H1 (cell line): ENCODE results near the gene GREM2. TPM values are rescaled to one million over a fixed set of nuclear protein-coding genes. Genes with fewer than 3 reads are reported as not detected.

Experiments used
- CTCF ChIA-PET: fragments of 300-600 bp; sonication (Branson Sonifier 250); formaldehyde crosslinking; loops from one replicate; lab custom pipeline; 2021; ENCODE audit not compliant: partially characterized antibody; lab: Charles Lee
- POLR2A ChIA-PET: fragments of 300-600 bp; sonication (Branson Sonifier 250); formaldehyde crosslinking; loops from one replicate; lab custom pipeline; 2021; ENCODE audit warnings: inconsistent platforms; ENCODE audit not compliant: partially characterized antibody; lab: Charles Lee
- DNase-seq, 2 experiments: peaks; one replicate each; pipeline versions ENCODE4 v3.0.0 to v3.0.0-alpha.2; 2010 to 2022; ENCODE audit warnings: low spot score in 2 of 2, low read depth in 1 of 2, mixed read lengths in 1 of 2
- FAIRE-seq: peaks from 2 replicates; lab custom pipeline; 2011; peaks lifted over from hg19 to GRCh38; lab: Jason Lieb, UNC
- H2AFZ ChIP-seq: 2 replicates; pipeline ENCODE4 v1.8.1; 2012; ENCODE audit warnings: low read length, inconsistent platforms
- H2AK5ac ChIP-seq: 2 replicates; pipeline ENCODE4 v1.6.1; 2013; ENCODE audit warnings: low read depth, low read length
- H2BK120ac ChIP-seq: replicated peaks from 2 replicates; pipeline ENCODE3; 2013; ENCODE audit warnings: low read depth, low read length, inconsistent platforms
- H2BK12ac ChIP-seq: 2 replicates; pipeline ENCODE4 v1.6.1; 2013; ENCODE audit warnings: low read depth, low read length
- H2BK15ac ChIP-seq: 2 replicates; pipeline ENCODE4 v1.6.1; 2013; ENCODE audit warnings: low read length
- H2BK20ac ChIP-seq: 2 replicates; pipeline ENCODE4 v1.6.1; 2013; ENCODE audit warnings: low read length
- H2BK5ac ChIP-seq: 2 replicates; pipeline ENCODE4 v1.6.1; 2013; ENCODE audit warnings: low read depth, low read length
- H3K14ac ChIP-seq: 2 replicates; pipeline ENCODE4 v1.6.1; 2013; ENCODE audit warnings: inconsistent platforms; ENCODE audit not compliant: insufficient read length
- H3K18ac ChIP-seq: 2 replicates; pipeline ENCODE4 v1.6.1; 2013; ENCODE audit warnings: low read length; ENCODE audit errors: extremely low read depth
- H3K23ac ChIP-seq: 2 replicates; pipeline ENCODE4 v1.6.1; 2013; ENCODE audit warnings: inconsistent platforms; ENCODE audit not compliant: insufficient read length
- H3K23me2 ChIP-seq: 2 replicates; pipeline ENCODE4 v1.6.1; 2013; ENCODE audit warnings: low read depth, low read length
- H3K27ac ChIP-seq: 2 replicates; pipeline ENCODE4 v1.6.1; 2011; ENCODE audit warnings: low read depth, low read length, inconsistent platforms
- H3K27me3 ChIP-seq, 4 experiments: replicated peaks in 1 of 4; 1 replicate in 1 of 4; 2 replicates in 3 of 4; pipeline versions ENCODE4 v1.6.1 to v1.8.1; 2011 to 2013; ENCODE audit warnings: low read length in 3 of 4, mild to moderate bottlenecking in 3 of 4, inconsistent platforms in 2 of 4, mixed read lengths in 2 of 4, moderate library complexity in 1 of 4; ENCODE audit not compliant: control insufficient read depth in 3 of 4, insufficient read depth in 3 of 4; ENCODE audit errors: extremely low read depth in 1 of 4
- H3K36me3 ChIP-seq, 4 experiments: 2 replicates each; pipeline versions ENCODE4 v1.6.1 to v1.8.1; 2011 to 2013; ENCODE audit warnings: mild to moderate bottlenecking in 4 of 4, low read length in 3 of 4, moderate library complexity in 2 of 4, control low read depth in 1 of 4, inconsistent platforms in 1 of 4; ENCODE audit not compliant: insufficient read depth in 4 of 4, control insufficient read depth in 2 of 4
- H3K4ac ChIP-seq: replicated peaks from 2 replicates; pipeline ENCODE3; 2013; ENCODE audit warnings: low read length, low read depth, mixed read lengths, inconsistent platforms; ENCODE audit not compliant: insufficient read length
- H3K4me1 ChIP-seq, 4 experiments: replicated peaks in 1 of 4; 1 replicate in 1 of 4; 2 replicates in 3 of 4; pipeline versions ENCODE4 v1.6.1 to v1.8.1; 2011 to 2013; ENCODE audit warnings: low read length in 3 of 4, inconsistent platforms in 2 of 4, mixed read lengths in 1 of 4; ENCODE audit not compliant: insufficient read depth in 4 of 4, control insufficient read depth in 3 of 4
- H3K4me2 ChIP-seq, 2 experiments: 2 replicates each; pipeline versions ENCODE4 v1.6.1 to v1.8.1; 2011 to 2013; ENCODE audit warnings: low read depth in 2 of 2, low read length in 2 of 2, control low read depth in 1 of 2, inconsistent platforms in 1 of 2, mild to moderate bottlenecking in 1 of 2; ENCODE audit not compliant: insufficient read depth in 1 of 2
- H3K4me3 ChIP-seq, 4 experiments: fragments of 200-600, 300-600 bp in 1 of 4; sonication (generic), shearing (Covaris generic), sonication (Bioruptor Twin) in 1 of 4; 2 replicates each; pipeline versions ENCODE4 v1.5.1 to v1.8.1; 2011 to 2016; ENCODE audit warnings: low read length in 4 of 4, low read depth in 3 of 4, control low read depth in 2 of 4, inconsistent platforms in 2 of 4, mild to moderate bottlenecking in 2 of 4, mixed read lengths in 1 of 4, moderate library complexity in 1 of 4; ENCODE audit not compliant: insufficient read depth in 2 of 4; ENCODE audit errors: extremely low read depth in 1 of 4
- H3K56ac ChIP-seq: replicated peaks from 2 replicates; pipeline ENCODE3; 2013; ENCODE audit warnings: low read depth, mild to moderate bottlenecking, mixed read lengths, low read length, inconsistent platforms; ENCODE audit not compliant: insufficient read length
- H3K79me1 ChIP-seq: 2 replicates; pipeline ENCODE4 v1.6.1; 2013; ENCODE audit warnings: low read depth, low read length, control low read depth
- H3K79me2 ChIP-seq, 2 experiments: 2 replicates each; pipeline versions ENCODE4 v1.6.1 to v1.8.1; 2012 to 2013; ENCODE audit warnings: low read length in 2 of 2, mild to moderate bottlenecking in 2 of 2, inconsistent platforms in 1 of 2; ENCODE audit not compliant: insufficient read depth in 2 of 2, control insufficient read depth in 1 of 2
- H3K9ac ChIP-seq, 4 experiments: replicated peaks in 1 of 4; 1 replicate in 1 of 4; 2 replicates in 3 of 4; pipeline versions ENCODE4 v1.6.1 to v1.8.1; 2011 to 2013; ENCODE audit warnings: low read depth in 3 of 4, low read length in 3 of 4, control low read depth in 2 of 4, mild to moderate bottlenecking in 2 of 4, moderate library complexity in 2 of 4, inconsistent platforms in 1 of 4; ENCODE audit errors: extremely low read depth in 1 of 4
- H3K9me3 ChIP-seq, 2 experiments: 2 replicates each; pipeline versions ENCODE4 v1.6.1 to v1.8.1; 2012 to 2013; ENCODE audit warnings: mild to moderate bottlenecking in 2 of 2, moderate library complexity in 2 of 2, control low read depth in 1 of 2, inconsistent platforms in 1 of 2, low read depth in 1 of 2, low read length in 1 of 2, mixed read lengths in 1 of 2; ENCODE audit not compliant: insufficient read depth in 2 of 2
- H4K20me1 ChIP-seq, 2 experiments: replicated peaks in 1 of 2; 2 replicates each; pipeline versions ENCODE3 to v1.8.1; 2011 to 2013; ENCODE audit warnings: inconsistent platforms in 2 of 2, low read length in 2 of 2, mild to moderate bottlenecking in 1 of 2; ENCODE audit not compliant: insufficient read depth in 2 of 2, control insufficient read depth in 1 of 2
- H4K5ac ChIP-seq: 2 replicates; pipeline ENCODE4 v1.6.1; 2013; ENCODE audit warnings: low read length, low read depth, mixed read lengths, inconsistent platforms; ENCODE audit not compliant: insufficient read length
- H4K8ac ChIP-seq: 2 replicates; pipeline ENCODE4 v1.8.0; 2013; ENCODE audit warnings: mild to moderate bottlenecking, moderate library complexity, low read length, inconsistent platforms; ENCODE audit not compliant: insufficient read depth; ENCODE audit errors: extremely low read depth
- H4K91ac ChIP-seq: replicated peaks from 2 replicates; pipeline ENCODE3; 2013; ENCODE audit warnings: low read length, mixed read lengths, inconsistent platforms; ENCODE audit not compliant: insufficient read length
- BACH1 ChIP-seq: IDR thresholded peaks from 2 replicates; pipeline ENCODE4 v1.6.1; 2012; ENCODE audit warnings: low read length, improper control_type of control experiment
- BCL11A ChIP-seq, 2 experiments: IDR thresholded peaks; one replicate each; pipeline ENCODE4 v1.6.1; 2011; ENCODE audit warnings: low read depth in 2 of 2, low read length in 2 of 2, mild to moderate bottlenecking in 2 of 2
- EP300 ChIP-seq, 2 experiments: IDR thresholded peaks; 1 replicate in 1 of 2; 2 replicates in 1 of 2; pipeline ENCODE4 v1.6.1; 2011 to 2012; ENCODE audit warnings: low read depth in 2 of 2, low read length in 2 of 2, mild to moderate bottlenecking in 2 of 2, borderline replicate concordance in 1 of 2, inconsistent platforms in 1 of 2, moderate library complexity in 1 of 2
- POLR2A ChIP-seq, 2 experiments: IDR thresholded peaks; 1 replicate in 1 of 2; 2 replicates in 1 of 2; pipeline ENCODE4 v1.6.1; 2011; ENCODE audit warnings: low read depth in 2 of 2, low read length in 2 of 2, mild to moderate bottlenecking in 2 of 2; ENCODE audit errors: control extremely low read depth in 1 of 2
- RBBP5 ChIP-seq: IDR thresholded peaks from 2 replicates; pipeline ENCODE4 v1.7.1; 2012; ENCODE audit warnings: low read depth, mild to moderate bottlenecking, inconsistent platforms, low read length, moderate library complexity, borderline replicate concordance
- SIRT6 ChIP-seq: IDR thresholded peaks from one replicate; pipeline ENCODE4 v1.7.1; 2012; ENCODE audit warnings: low read length, inconsistent platforms
- SP2 ChIP-seq: IDR thresholded peaks from 2 replicates; pipeline ENCODE4 v1.6.1; 2012; ENCODE audit warnings: mild to moderate bottlenecking, low read length, inconsistent platforms
- TBP ChIP-seq: IDR thresholded peaks from 2 replicates; pipeline ENCODE4 v1.6.1; 2011; ENCODE audit warnings: low read depth, low read length, improper control_type of control experiment
- TEAD4 ChIP-seq: IDR thresholded peaks from 2 replicates; pipeline ENCODE4 v1.6.1; 2012; ENCODE audit warnings: low read depth, low read length, inconsistent platforms, mixed read lengths
- WGBS, 2 experiments: shearing (Covaris generic) in 1 of 2; methylation state at CpG; one replicate each; pipeline versions ENCODE4 v1.1.6 to v1.1.7; 2013 to 2015; ENCODE audit warnings: low lambda C conversion rate in 2 of 2, mixed read lengths in 2 of 2, inconsistent platforms in 1 of 2, low coverage in 1 of 2, missing lambda C conversion rate in 1 of 2; ENCODE audit not compliant: insufficient replicate concordance in 2 of 2, insufficient coverage in 1 of 2, insufficient read length in 1 of 2; ENCODE audit errors: extremely low coverage in 1 of 2, missing lambda C conversion rate in 1 of 2; 5-methylcytosine and 5-hydroxymethylcytosine counted together
- polyA plus RNA-seq, 7 experiments: library from polyadenylated mRNA; depleted of rRNA in 3 of 7; stranded (reverse) in 5 of 7; unstranded in 2 of 7; fragments of >200 nt in 5 of 7; fragments of 200-250 nt in 2 of 7; gene quantifications; 1 replicate in 5 of 7; 2 replicates in 1 of 7; 4 replicates in 1 of 7; pipeline versions ENCODE4 v1.2.1 to v1.2.3, GENCODE V29; 2011 to 2013; ENCODE audit warnings: missing spikeins in 2 of 7, mixed read lengths in 2 of 7
- total RNA-seq: library from RNA; stranded (reverse); fragmentation: NEBNext Ultra II Directional; extraction: Animal tissue kit (Norgen Biotek cat#: 25700); gene quantifications from 2 replicates; pipeline ENCODE4 v1.2.1, GENCODE V29; 2021
- TF ChIP-seq, protein P1 (sequence below), 3 experiments: IDR thresholded peaks; 1 replicate in 2 of 3; 2 replicates in 1 of 3; pipeline versions ENCODE4 v1.5.1 to v1.6.1; 2011; ENCODE audit warnings: low read length in 3 of 3, mild to moderate bottlenecking in 3 of 3, inconsistent platforms in 2 of 3, low read depth in 1 of 3, moderate library complexity in 1 of 3; ENCODE audit not compliant: insufficient read depth in 1 of 3; ENCODE audit errors: control extremely low read depth in 1 of 3
- TF ChIP-seq, protein P2 (sequence below): IDR thresholded peaks from 2 replicates; pipeline ENCODE4 v1.6.1; 2012; ENCODE audit warnings: low read length, inconsistent platforms

The GREM2 gene
- total and polyA plus RNA-seq, 2 of the 8 experiments (the other 6 are each of a cell fraction or from before 2014, with no cell fraction given): 0.05 TPM; not detected in 1

DNA sequence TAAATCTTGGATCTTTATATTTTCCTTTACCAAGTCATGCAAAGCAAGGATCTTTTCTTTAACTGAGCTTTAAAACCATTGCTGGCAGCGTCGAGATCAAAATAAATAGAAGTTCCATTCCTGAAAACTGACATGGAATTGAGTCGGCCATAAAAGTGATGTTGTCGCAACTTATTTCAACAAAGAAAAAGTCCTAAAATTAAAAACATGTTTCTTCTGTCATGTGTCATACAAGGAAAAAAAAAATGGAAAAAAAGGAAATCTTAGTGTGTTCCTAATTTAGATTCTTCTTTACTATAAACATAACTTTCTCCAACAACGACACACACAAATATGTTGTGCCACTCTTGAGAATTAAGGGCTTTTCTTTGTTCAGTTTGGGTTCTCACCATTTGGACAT lies 34.9 kb downstream of the GREM2 start:
- no peak overlapping the region for H3K23ac ChIP-seq
- no peak overlapping the region for H2BK120ac ChIP-seq
- FAIRE-seq (no peak), DNase-seq (no peak)
- H3K56ac ChIP-seq: no peak overlapping the region
- no peak overlapping the region for H4K5ac ChIP-seq
- 96% methylated on average over 5 of the region's 5 CpGs; no CpG with 5 or more reads in 1 of the 2 experiments for WGBS, 2 experiments
- H3K4me3 ChIP-seq: no peak overlapping the region
- CTCF ChIA-PET: interaction anchor here (0.7 kb wide), 1 partner anchor 114 kb away, joined by 3 read pairs; no protein-coding TSS in a partner anchor
- no peak overlapping the region for H3K27ac ChIP-seq
- no peak overlapping the region for H2BK5ac ChIP-seq
- no peak overlapping the region for H3K18ac ChIP-seq
- H3K23me2 ChIP-seq: no peaks in the 10 kb centered on the region
- H2BK12ac ChIP-seq: no peak overlapping the region
- H4K20me1 ChIP-seq: no peaks in the 10 kb centered on the region
- no peak overlapping the region for H4K8ac ChIP-seq
- no peak overlapping the region for H2BK20ac ChIP-seq
- H3K14ac ChIP-seq: no peak overlapping the region
- no peaks in the 10 kb centered on the region for H3K36me3 ChIP-seq
- H4K91ac ChIP-seq: no peak overlapping the region
- H3K9ac ChIP-seq: no peak overlapping the region
- H2BK15ac ChIP-seq: no peak overlapping the region
- no peaks in the 10 kb centered on the region for H3K9me3 ChIP-seq
- POLR2A ChIA-PET: no interaction called here
- H3K4ac ChIP-seq: no peak overlapping the region
- no peak overlapping the region for H2AFZ ChIP-seq
- H2AK5ac ChIP-seq: no peak overlapping the region
- H3K79me2 ChIP-seq: no peaks in the 10 kb centered on the region
- no peaks in the 10 kb centered on the region for H3K27me3 ChIP-seq
- no peak overlapping the region for H3K4me2 ChIP-seq
- no peaks in the 10 kb centered on the region for H3K4me1 ChIP-seq
- H3K79me1 ChIP-seq: no peaks in the 10 kb centered on the region
- no peak for TF ChIP-seq SIRT6
- no peak for TF ChIP-seq TEAD4
- no peak for TF ChIP-seq RBBP5
- TF ChIP-seq BACH1: no peak
- no peak for TF ChIP-seq EP300 (IDR thresholded peaks at IDR 0.05; ENCODE audit: borderline replicate concordance in 1 of 2, low read depth in 2 of 2, low read length in 2 of 2)
- no peak for TF ChIP-seq BCL11A (IDR thresholded peaks at IDR 0.05; ENCODE audit: low read depth in 2 of 2, low read length in 2 of 2)
- TF ChIP-seq TBP: no peak
- TF ChIP-seq POLR2A (IDR thresholded peaks at IDR 0.05; ENCODE audit: control extremely low read depth in 1 of 2, low read depth in 2 of 2, low read length in 2 of 2): no peak
- TF ChIP-seq, protein P1, sequence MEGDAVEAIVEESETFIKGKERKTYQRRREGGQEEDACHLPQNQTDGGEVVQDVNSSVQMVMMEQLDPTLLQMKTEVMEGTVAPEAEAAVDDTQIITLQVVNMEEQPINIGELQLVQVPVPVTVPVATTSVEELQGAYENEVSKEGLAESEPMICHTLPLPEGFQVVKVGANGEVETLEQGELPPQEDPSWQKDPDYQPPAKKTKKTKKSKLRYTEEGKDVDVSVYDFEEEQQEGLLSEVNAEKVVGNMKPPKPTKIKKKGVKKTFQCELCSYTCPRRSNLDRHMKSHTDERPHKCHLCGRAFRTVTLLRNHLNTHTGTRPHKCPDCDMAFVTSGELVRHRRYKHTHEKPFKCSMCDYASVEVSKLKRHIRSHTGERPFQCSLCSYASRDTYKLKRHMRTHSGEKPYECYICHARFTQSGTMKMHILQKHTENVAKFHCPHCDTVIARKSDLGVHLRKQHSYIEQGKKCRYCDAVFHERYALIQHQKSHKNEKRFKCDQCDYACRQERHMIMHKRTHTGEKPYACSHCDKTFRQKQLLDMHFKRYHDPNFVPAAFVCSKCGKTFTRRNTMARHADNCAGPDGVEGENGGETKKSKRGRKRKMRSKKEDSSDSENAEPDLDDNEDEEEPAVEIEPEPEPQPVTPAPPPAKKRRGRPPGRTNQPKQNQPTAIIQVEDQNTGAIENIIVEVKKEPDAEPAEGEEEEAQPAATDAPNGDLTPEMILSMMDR (IDR thresholded peaks at IDR 0.05; ENCODE audit: control extremely low read depth in 1 of 3, insufficient read depth in 1 of 3, low read depth in 1 of 3, low read length in 3 of 3): no peak
- no peak for TF ChIP-seq SP2
- TF ChIP-seq, protein P2, sequence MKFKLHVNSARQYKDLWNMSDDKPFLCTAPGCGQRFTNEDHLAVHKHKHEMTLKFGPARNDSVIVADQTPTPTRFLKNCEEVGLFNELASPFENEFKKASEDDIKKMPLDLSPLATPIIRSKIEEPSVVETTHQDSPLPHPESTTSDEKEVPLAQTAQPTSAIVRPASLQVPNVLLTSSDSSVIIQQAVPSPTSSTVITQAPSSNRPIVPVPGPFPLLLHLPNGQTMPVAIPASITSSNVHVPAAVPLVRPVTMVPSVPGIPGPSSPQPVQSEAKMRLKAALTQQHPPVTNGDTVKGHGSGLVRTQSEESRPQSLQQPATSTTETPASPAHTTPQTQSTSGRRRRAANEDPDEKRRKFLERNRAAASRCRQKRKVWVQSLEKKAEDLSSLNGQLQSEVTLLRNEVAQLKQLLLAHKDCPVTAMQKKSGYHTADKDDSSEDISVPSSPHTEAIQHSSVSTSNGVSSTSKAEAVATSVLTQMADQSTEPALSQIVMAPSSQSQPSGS: no peak
